RWPE1 (cell line): Measurements from ENCODE around the gene CHKA.

Source experiments
- CTCF ChIA-PET: fragments of 350-600 bp; sonication (Branson Sonifier 250); formaldehyde crosslinking; extraction: SDS; loops from one replicate; lab custom pipeline; 2021; lab: Yijun Ruan, JAX
- POLR2A ChIA-PET: fragments of 400-600 bp; formaldehyde crosslinking; extraction: SDS; loops from one replicate; lab custom pipeline; 2020; ENCODE audit warnings: antibody characterized with exemption; ENCODE audit not compliant: low non-redundant PET; lab: Yijun Ruan, JAX
- DNase-seq: peaks from one replicate; pipeline ENCODE4 v3.0.0; 2012; ENCODE audit warnings: low spot score
- H3K27ac ChIP-seq: fragments of 450-650 bp; 2 replicates; pipeline ENCODE4 v1.5.1; 2017
- TF ChIP-seq, protein P1 (sequence below): fragments of 450-650 bp; conservative IDR thresholded peaks from 2 replicates; pipeline ENCODE4 v1.5.1; 2017; ENCODE audit warnings: low read depth, mild to moderate bottlenecking

CHKA gene

DNA sequence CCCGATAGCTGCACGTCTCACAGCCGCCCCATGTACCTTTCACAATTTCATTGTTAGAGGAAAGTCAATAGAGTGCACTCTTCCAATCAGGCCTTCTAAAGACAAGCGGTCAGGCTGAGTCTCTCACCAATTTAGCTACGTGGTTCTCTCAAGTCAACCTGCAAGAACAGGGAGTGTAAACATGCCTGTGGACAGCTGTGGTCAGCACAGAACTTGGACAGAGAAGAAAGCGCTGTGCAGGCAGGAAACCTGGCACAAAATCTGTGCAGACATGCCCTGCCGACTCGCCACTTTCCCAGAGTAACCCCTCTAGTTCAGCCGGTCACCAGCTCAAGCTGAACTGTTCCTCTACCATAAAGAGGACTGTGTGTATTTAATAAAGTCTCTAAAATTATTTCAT lies 39.5 kb downstream of the CHKA start:
- peak overlapping the region; percentile 43 for H3K27ac ChIP-seq
- TF ChIP-seq, protein P1, sequence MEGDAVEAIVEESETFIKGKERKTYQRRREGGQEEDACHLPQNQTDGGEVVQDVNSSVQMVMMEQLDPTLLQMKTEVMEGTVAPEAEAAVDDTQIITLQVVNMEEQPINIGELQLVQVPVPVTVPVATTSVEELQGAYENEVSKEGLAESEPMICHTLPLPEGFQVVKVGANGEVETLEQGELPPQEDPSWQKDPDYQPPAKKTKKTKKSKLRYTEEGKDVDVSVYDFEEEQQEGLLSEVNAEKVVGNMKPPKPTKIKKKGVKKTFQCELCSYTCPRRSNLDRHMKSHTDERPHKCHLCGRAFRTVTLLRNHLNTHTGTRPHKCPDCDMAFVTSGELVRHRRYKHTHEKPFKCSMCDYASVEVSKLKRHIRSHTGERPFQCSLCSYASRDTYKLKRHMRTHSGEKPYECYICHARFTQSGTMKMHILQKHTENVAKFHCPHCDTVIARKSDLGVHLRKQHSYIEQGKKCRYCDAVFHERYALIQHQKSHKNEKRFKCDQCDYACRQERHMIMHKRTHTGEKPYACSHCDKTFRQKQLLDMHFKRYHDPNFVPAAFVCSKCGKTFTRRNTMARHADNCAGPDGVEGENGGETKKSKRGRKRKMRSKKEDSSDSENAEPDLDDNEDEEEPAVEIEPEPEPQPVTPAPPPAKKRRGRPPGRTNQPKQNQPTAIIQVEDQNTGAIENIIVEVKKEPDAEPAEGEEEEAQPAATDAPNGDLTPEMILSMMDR: no peak
- DNase-seq: no peak
- ChIA-PET CTCF (no interaction called here), POLR2A (no interaction called here)

DNA sequence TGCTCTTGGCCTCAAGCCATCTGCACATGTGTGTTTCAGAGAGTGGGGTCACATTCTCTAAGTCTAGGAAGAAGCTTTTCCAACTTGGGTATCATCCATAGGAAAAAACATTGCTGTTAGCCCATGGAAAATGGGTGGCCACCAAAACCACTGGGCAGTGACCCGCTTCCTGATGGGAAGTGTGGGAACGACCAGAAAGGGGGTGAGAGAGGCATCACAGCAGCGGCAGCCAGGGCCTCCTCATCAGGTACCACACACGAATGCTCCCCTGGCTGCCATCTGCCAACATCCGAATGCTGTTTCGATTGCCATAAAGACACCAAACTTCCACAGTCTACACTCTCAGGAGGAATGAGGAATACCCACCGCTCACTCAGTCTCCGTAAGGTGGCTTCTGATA lies 40.3 kb downstream of the CHKA start:
- TF ChIP-seq, protein P1: no peak
- ChIA-PET POLR2A (no interaction called here), CTCF (no interaction called here)
- H3K27ac ChIP-seq: no peak overlapping the region
- no peak for DNase-seq

DNA sequence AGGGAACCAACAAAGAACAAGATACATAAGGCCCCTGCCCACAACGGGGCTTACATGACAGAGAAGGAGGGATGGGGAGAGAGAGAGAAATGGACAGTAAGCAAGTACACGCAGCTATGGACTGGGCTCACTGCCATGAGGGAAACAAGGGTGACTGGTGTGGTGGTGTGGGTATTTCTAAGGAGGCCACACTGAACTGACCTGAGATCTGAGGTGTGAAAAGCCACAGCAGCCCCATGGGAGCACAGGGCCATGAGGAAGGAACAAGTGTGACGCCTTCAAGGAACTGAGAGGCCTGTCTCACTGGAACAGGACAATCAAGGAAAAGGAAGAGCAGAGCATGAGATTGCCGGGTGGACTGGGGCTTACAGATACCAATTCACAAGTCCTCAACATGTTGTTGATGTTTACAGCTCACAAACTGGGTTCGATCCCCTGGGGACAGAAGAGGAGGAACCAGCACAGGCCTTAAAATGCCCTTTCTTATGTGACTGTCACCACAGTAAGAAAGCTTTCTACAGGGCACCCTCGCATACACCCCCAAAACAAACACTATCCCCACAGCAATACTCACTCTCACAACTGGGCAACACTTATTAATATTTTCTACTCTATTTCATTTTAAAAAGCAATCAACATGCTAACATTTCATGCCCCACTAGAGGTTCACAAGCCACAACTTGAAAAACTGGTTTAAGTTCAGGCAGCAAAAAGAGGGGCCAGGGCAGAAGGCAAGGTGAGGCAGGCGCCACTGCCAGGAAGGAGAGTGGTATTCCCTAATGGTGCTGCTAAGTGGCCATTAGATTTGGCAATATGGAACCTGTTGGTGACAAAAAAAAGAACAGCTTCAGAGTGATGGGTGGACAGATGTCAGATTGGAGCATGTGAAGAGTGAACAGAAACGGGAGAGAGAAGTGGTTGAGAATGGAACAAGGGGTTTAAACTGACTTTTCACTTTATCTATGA lies 43.3 kb downstream of the CHKA start:
- CTCF ChIA-PET: no interaction called here
- no peak overlapping the region for H3K27ac ChIP-seq

DNA sequence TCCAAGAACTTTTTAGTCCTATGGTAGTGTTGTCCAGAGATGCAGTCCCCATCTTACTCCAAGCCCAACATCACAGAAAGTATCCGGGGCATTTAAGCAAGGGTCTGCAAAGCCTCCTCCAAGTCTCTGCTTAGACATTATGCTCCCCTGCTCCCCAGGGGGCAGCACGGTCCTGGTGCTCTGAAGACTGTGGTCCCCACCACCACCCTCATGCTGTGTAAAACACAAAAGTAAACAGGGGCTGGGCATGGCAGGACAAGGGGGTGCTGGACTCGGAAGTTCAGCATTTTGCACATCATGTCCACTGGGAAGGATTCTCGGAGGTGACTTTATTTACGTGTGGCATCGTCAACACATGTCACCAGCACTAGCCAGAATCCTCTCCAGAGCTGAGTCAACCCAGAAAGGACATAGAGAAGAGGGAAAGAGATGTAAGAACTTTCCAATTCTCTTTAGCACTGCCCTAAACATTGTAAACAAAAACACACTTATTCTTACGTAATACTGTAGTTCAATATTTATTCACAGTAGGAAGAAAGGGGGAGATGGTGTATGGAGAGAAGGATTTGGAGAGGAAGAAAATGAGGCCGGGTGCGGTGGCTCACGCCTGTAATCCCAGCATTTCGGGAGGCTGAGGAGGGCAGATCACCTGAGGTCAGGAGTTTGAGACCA lies 44.7 kb downstream of the CHKA start:
- TF ChIP-seq, protein P1: no peak
- H3K27ac ChIP-seq: no peak overlapping the region
- POLR2A ChIA-PET: no interaction called here
- no peak for DNase-seq
- CTCF ChIA-PET: no interaction called here

More for the DNA sequence above, 43.3 kb downstream of the CHKA start:
- no peak for DNase-seq
- POLR2A ChIA-PET: no interaction called here
- TF ChIP-seq, protein P1: no peak

DNA sequence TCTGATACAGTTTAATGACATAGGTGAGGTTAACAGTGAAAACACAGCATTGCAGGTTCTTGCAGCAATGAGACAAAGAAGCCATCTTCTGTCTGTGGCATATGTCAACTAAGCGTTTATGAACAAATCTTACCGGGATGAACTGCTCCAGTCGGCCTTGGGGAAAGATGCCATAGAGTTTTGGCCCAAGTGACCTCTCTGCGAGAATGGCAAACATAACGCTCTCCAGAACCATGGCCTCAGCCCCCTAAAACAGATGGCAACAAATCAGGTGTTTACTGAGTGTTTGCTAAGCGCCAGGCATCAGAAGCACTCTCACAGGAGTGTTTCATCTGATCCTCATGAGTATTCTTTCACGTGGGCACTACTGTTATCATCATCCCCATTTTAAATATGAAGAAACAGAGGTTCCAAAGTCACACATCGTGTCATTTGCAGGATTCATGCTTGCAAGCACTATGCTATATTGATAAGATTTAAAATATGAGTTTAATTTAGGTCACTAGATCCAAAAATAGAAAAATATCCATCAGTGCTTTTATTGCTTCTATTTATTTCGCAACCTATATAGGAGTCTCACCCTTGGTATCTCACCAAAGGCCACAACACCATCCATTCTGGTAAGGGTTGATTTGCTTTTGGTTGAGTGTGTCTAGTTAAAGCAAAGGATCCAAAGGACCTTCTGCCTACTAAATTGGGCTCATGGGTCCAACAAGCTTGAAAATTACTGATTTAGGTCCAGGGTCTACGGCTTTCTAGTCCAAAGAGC lies 46.4 kb downstream of the CHKA start:
- ChIA-PET POLR2A (no interaction called here), CTCF (no interaction called here)
- TF ChIP-seq, protein P1: no peak
- H3K27ac ChIP-seq: no peak overlapping the region
- DNase-seq: no peak
